Measurements from ENCODE around the gene TMEM121B. TPM values are rescaled to one million over a fixed set of nuclear protein-coding genes. Genes with fewer than 3 reads are reported as not detected.

TMEM121B gene
- total RNA-seq, 1 donor from 2014 or later: 0.11 TPM

DNA sequence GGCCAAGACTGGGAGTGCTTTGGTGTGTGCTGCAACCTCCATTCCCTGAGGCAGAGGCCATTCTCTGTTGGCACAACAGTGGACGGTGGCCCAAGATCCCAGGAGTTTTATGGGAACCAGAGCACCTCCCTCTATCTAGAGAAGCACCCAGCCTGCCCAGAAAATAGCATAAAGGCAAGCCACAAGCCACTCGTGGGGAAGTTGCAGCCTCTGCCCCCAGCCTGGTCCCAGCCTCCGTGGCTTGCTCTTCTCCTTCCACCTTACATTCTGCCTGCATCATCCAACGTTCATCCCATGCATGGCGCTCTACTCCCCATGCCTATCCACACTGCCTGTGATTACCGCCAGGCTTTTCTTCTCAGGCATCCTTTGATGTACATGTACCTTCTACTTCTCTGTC, 20.5 kb downstream of the TMEM121B start:
- Histone ChIP-seq H3K27ac (no peak overlapping the region), H3K36me3 (peaks cover 62 to 78% of the 10 kb centered on the region in 2 donors), H3K9me3 (no peaks in the 10 kb centered on the region), H3K27me3 (no peaks in the 10 kb centered on the region), H3K4me3 (no peak overlapping the region), H3K4me1 (no peaks in the 10 kb centered on the region)
- intact Hi-C loops (cut with DNase I): no loop called here
- DNase-seq (ENCODE audit: low spot score in 2 of 2): no peak
- TF ChIP-seq, protein P1, sequence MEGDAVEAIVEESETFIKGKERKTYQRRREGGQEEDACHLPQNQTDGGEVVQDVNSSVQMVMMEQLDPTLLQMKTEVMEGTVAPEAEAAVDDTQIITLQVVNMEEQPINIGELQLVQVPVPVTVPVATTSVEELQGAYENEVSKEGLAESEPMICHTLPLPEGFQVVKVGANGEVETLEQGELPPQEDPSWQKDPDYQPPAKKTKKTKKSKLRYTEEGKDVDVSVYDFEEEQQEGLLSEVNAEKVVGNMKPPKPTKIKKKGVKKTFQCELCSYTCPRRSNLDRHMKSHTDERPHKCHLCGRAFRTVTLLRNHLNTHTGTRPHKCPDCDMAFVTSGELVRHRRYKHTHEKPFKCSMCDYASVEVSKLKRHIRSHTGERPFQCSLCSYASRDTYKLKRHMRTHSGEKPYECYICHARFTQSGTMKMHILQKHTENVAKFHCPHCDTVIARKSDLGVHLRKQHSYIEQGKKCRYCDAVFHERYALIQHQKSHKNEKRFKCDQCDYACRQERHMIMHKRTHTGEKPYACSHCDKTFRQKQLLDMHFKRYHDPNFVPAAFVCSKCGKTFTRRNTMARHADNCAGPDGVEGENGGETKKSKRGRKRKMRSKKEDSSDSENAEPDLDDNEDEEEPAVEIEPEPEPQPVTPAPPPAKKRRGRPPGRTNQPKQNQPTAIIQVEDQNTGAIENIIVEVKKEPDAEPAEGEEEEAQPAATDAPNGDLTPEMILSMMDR (IDR thresholded peaks at IDR 0.05): no peak

- intact Hi-C loops (cut with DNase I): no loop called here
- DNase-seq (ENCODE audit: low spot score in 2 of 2): no peak
Measured at GRCh38 chr22:17098379-17098819, 22.8 kb downstream of the TMEM121B start.

GRCh38 chr22:17097701-17098100, 23.5 kb downstream of the TMEM121B start:
- peaks cover 45 to 57% of the 10 kb centered on the region in 2 donors for H3K36me3 ChIP-seq
- H3K27ac ChIP-seq: no peak overlapping the region
- H3K4me1 ChIP-seq: no peaks in the 10 kb centered on the region
- DNase-seq (ENCODE audit: low spot score in 2 of 2): no peak
- H3K9me3 ChIP-seq: no peaks in the 10 kb centered on the region
- no peaks in the 10 kb centered on the region for H3K27me3 ChIP-seq
- H3K4me3 ChIP-seq: no peak overlapping the region
- intact Hi-C loops (cut with DNase I): no loop called here
- TF ChIP-seq, protein P1 (IDR thresholded peaks at IDR 0.05): no peak

More at GRCh38 chr22:17098379-17098819, 22.8 kb downstream of the TMEM121B start:
- Histone ChIP-seq H3K27ac (no peak overlapping the region), H3K27me3 (no peaks in the 10 kb centered on the region), H3K36me3 (peaks cover 52 to 64% of the 10 kb centered on the region in 2 donors), H3K9me3 (no peaks in the 10 kb centered on the region), H3K4me3 (no peak overlapping the region), H3K4me1 (no peaks in the 10 kb centered on the region)
- TF ChIP-seq, protein P1 (IDR thresholded peaks at IDR 0.05): no peak

- DNase-seq (ENCODE audit: low spot score in 2 of 2): no peak
- intact Hi-C loops (cut with DNase I): no loop called here
- Histone ChIP-seq H3K27me3 (no peaks in the 10 kb centered on the region), H3K36me3 (peaks cover 39 to 51% of the 10 kb centered on the region in 2 donors), H3K4me1 (no peaks in the 10 kb centered on the region), H3K27ac (no peak overlapping the region), H3K4me3 (no peak overlapping the region), H3K9me3 (no peaks in the 10 kb centered on the region)
- TF ChIP-seq, protein P1 (IDR thresholded peaks at IDR 0.05): no peak
Measured at GRCh38 chr22:17097062-17097461, 24.1 kb downstream of the TMEM121B start.

GRCh38 chr22:17096071-17096470, 25.1 kb downstream of the TMEM121B start:
- Histone ChIP-seq H3K27ac (no peak overlapping the region), H3K36me3 (peaks cover 30 to 41% of the 10 kb centered on the region in 2 donors), H3K4me3 (no peak overlapping the region), H3K27me3 (no peaks in the 10 kb centered on the region), H3K9me3 (no peaks in the 10 kb centered on the region), H3K4me1 (no peaks in the 10 kb centered on the region)
- no peak for DNase-seq (ENCODE audit: low spot score in 2 of 2)
- intact Hi-C loops (cut with DNase I): no loop called here
- TF ChIP-seq, protein P1 (IDR thresholded peaks at IDR 0.05): no peak

DNA sequence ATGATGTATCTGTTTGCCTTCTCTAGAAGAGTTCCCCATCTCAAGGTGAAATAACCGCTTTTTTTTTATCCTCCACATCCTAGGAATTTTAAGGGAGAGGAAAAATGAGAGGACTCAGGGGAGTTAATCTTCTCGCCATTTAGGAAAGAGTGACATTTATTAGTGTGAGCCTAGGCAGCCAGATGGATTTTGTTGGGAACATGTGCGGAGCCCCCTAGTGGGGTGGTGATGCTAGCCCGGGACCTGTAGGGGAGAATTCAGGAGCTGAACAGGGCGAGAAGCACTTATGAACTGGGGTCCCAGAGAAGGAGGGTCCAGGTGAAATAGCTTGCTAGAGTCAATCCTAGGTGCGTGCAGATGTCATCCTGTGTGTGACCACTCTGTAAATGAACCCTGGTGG, 25.6 kb downstream of the TMEM121B start:
- no peak for DNase-seq (ENCODE audit: low spot score in 2 of 2)
- no peaks in the 10 kb centered on the region for H3K27me3 ChIP-seq

More for the DNA sequence above, 25.6 kb downstream of the TMEM121B start:
- Histone ChIP-seq H3K4me1 (no peaks in the 10 kb centered on the region), H3K4me3 (no peak overlapping the region), H3K9me3 (no peaks in the 10 kb centered on the region), H3K36me3 (peaks cover 24 to 36% of the 10 kb centered on the region in 2 donors), H3K27ac (no peak overlapping the region)
- TF ChIP-seq, protein P1 (IDR thresholded peaks at IDR 0.05): peak in 1 of 3 experiments; percentile 12
- intact Hi-C loops (cut with DNase I): no loop called here

Data from ascending aorta (tissue), 2 donors.